PC-3 (cell line): ENCODE measurements around the gene PRR14. TPM values are rescaled to one million over a fixed set of nuclear protein-coding genes. Genes with fewer than 3 reads are reported as not detected.

Experiments used
- ATAC-seq: fragments of 200-7000 bp; cut with Tn5 transposase; 2 replicates; pipeline ENCODE4 v1.9.1; 2020; ENCODE audit warnings: mild to moderate bottlenecking, moderate library complexity
- BruUV-seq: library from RNA; stranded (reverse); fragments of 400-500 nt; replicated peaks from 2 replicates; lab custom pipeline; 2021; lab: Mats Ljungman, UMichigan
- CTCF ChIA-PET: fragments of 300-600 bp; sonication (Branson Sonifier 250); formaldehyde crosslinking; loops from one replicate; lab custom pipeline; 2022; ENCODE audit warnings: antibody characterized with exemption; lab: Charles Lee
- POLR2A ChIA-PET: fragments of 300-600 bp; sonication (Branson Sonifier 250); formaldehyde crosslinking; loops from one replicate; lab custom pipeline; 2022; ENCODE audit warnings: antibody characterized with exemption; ENCODE audit not compliant: unreplicated experiment; lab: Charles Lee
- DNase-seq: peaks from one replicate; pipeline ENCODE4 v3.0.0-alpha.2; 2015
- H2AFZ ChIP-seq: fragments of 300-600 bp; sonication (generic); 2 replicates; pipeline ENCODE4 v1.6.0; 2016; ENCODE audit warnings: antibody characterized with exemption, low read length
- H3F3A ChIP-seq: fragments of 300-600 bp; sonication (generic); one replicate; pipeline ENCODE4 v1.6.0; 2017; ENCODE audit warnings: antibody characterized with exemption, low read length, control low read depth, mild to moderate bottlenecking; ENCODE audit not compliant: unreplicated experiment
- H3K27ac ChIP-seq: fragments of 300-600 bp; sonication (generic); 2 replicates; pipeline ENCODE4 v1.5.1; 2016; ENCODE audit warnings: mild to moderate bottlenecking, low read length
- H3K27me3 ChIP-seq: fragments of 300-600 bp; sonication (generic); 2 replicates; pipeline ENCODE4 v1.6.1; 2016; ENCODE audit warnings: low read length, mixed read lengths
- H3K36me3 ChIP-seq: fragments of 300-600 bp; sonication (generic); 2 replicates; pipeline ENCODE4 v1.6.1; 2016; ENCODE audit warnings: low read depth, mixed run types, low read length, mixed read lengths
- H3K4me1 ChIP-seq: fragments of 300-600 bp; sonication (generic); 2 replicates; pipeline ENCODE4 v1.5.1; 2016; ENCODE audit warnings: low read length; ENCODE audit not compliant: insufficient read depth
- H3K4me2 ChIP-seq: fragments of 300-600 bp; sonication (generic); 2 replicates; pipeline ENCODE4 v1.6.0; 2016; ENCODE audit warnings: low read length
- H3K4me3 ChIP-seq: fragments of 300-600 bp; sonication (generic); 2 replicates; pipeline ENCODE4 v1.5.1; 2016; ENCODE audit warnings: mild to moderate bottlenecking, low read length, mixed read lengths
- H3K79me2 ChIP-seq: fragments of 300-600 bp; sonication (generic); 2 replicates; pipeline ENCODE4 v1.6.1; 2017; ENCODE audit warnings: low read length, mixed read lengths
- H3K9ac ChIP-seq: fragments of 300-600 bp; sonication (generic); 2 replicates; pipeline ENCODE4 v1.6.0; 2016; ENCODE audit warnings: mild to moderate bottlenecking, low read length
- H3K9me2 ChIP-seq: fragments of 300-600 bp; sonication (generic); replicated peaks from 2 replicates; pipeline ENCODE4 v1.6.1; 2016; ENCODE audit warnings: mixed run types, low read length, mixed read lengths
- H3K9me3 ChIP-seq: fragments of 300-600 bp; sonication (generic); 2 replicates; pipeline ENCODE4 v1.6.1; 2016; ENCODE audit warnings: low read length, mixed read lengths
- H4K20me1 ChIP-seq: fragments of 300-600 bp; sonication (generic); 2 replicates; pipeline ENCODE4 v1.6.1; 2016; ENCODE audit warnings: low read length, mixed read lengths
- EZH2 ChIP-seq: fragments of 300-600 bp; sonication (generic); IDR thresholded peaks from one replicate; pipeline ENCODE4 v1.6.1; 2017; ENCODE audit warnings: antibody characterized with exemption, mild to moderate bottlenecking, low read length; ENCODE audit not compliant: unreplicated experiment
- EZH2phosphoT487 ChIP-seq: fragments of 300-600 bp; sonication (generic); IDR thresholded peaks from 2 replicates; pipeline ENCODE4 v1.6.1; 2018; ENCODE audit warnings: mild to moderate bottlenecking, antibody characterized with exemption, low read length, borderline replicate concordance
- intact Hi-C: fragments of 100-400 bp; cut with micrococcal nuclease; formaldehyde crosslinking; loops from 2 replicates; pipeline ENCODE4 v1.9.0; 2023
- total RNA-seq: library from RNA; depleted of rRNA; stranded (reverse); fragments of >200 nt; gene quantifications from 2 replicates; pipeline ENCODE4 v1.2.3, GENCODE V29; 2014
- TF ChIP-seq, protein P1 (sequence below): fragments of 300-600 bp; sonication (generic); conservative IDR thresholded peaks from 2 replicates; pipeline ENCODE4 v1.5.1; 2017; ENCODE audit warnings: antibody characterized with exemption, low read depth, mild to moderate bottlenecking, low read length

Gene PRR14
- total RNA-seq, 1 experiment from 2014 or later: 9.6 TPM

DNA sequence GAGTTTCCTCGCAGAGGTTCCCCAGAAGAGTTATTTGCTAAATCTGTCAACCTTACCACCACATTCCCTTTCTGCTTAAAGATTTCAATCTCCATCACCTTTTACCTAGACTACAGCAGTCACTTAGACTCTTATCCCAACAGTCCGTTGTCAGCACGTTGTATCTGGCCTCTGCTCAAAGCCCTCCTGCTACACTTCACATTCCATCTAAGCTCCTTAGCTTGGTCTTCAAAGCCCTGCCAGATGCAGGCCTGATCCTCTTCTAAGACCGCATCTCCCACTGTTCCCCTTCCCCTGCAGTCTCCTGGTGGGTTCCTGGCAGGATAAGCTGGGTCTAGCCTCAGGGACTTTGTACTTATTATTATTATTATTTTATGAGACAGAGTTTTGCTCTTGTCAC, 37.9 kb downstream of the PRR14 start:
- POLR2A ChIA-PET: no interaction called here
- H3K4me1 ChIP-seq: no peaks in the 10 kb centered on the region
- H3K9me2 ChIP-seq: no peaks in the 10 kb centered on the region
- CTCF ChIA-PET: no interaction called here
- BruUV-seq: no TSS peak
- TF ChIP-seq EZH2phosphoT487 (no peak), EZH2 (no peak)
- TF ChIP-seq, protein P1, sequence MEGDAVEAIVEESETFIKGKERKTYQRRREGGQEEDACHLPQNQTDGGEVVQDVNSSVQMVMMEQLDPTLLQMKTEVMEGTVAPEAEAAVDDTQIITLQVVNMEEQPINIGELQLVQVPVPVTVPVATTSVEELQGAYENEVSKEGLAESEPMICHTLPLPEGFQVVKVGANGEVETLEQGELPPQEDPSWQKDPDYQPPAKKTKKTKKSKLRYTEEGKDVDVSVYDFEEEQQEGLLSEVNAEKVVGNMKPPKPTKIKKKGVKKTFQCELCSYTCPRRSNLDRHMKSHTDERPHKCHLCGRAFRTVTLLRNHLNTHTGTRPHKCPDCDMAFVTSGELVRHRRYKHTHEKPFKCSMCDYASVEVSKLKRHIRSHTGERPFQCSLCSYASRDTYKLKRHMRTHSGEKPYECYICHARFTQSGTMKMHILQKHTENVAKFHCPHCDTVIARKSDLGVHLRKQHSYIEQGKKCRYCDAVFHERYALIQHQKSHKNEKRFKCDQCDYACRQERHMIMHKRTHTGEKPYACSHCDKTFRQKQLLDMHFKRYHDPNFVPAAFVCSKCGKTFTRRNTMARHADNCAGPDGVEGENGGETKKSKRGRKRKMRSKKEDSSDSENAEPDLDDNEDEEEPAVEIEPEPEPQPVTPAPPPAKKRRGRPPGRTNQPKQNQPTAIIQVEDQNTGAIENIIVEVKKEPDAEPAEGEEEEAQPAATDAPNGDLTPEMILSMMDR: no peak
- no peak overlapping the region for H2AFZ ChIP-seq
- no peak overlapping the region for H3K27ac ChIP-seq
- no peaks in the 10 kb centered on the region for H3K79me2 ChIP-seq
- no peak overlapping the region for H3K4me3 ChIP-seq
- no peaks in the 10 kb centered on the region for H3K27me3 ChIP-seq
- intact Hi-C loops: no loop called here
- DNase-seq (no peak), ATAC-seq (no peak)
- H3K9me3 ChIP-seq: no peaks in the 10 kb centered on the region
- H3K4me2 ChIP-seq: no peak overlapping the region
- H4K20me1 ChIP-seq: no peaks in the 10 kb centered on the region
- H3F3A ChIP-seq: no peaks in the 10 kb centered on the region
- no peak overlapping the region for H3K9ac ChIP-seq
- no peaks in the 10 kb centered on the region for H3K36me3 ChIP-seq

GRCh38 chr16:30691907-30692306, 41.1 kb downstream of the PRR14 start:
- CTCF ChIA-PET: no interaction called here
- Histone ChIP-seq H3K4me2 (no peak overlapping the region), H3K9me2 (no peaks in the 10 kb centered on the region), H3K36me3 (no peaks in the 10 kb centered on the region), H3K4me1 (no peaks in the 10 kb centered on the region), H2AFZ (no peak overlapping the region), H3K27me3 (no peaks in the 10 kb centered on the region), H3K9me3 (no peaks in the 10 kb centered on the region), H3K27ac (no peak overlapping the region), H3K9ac (no peak overlapping the region), H3F3A (no peaks in the 10 kb centered on the region), H3K79me2 (no peaks in the 10 kb centered on the region), H4K20me1 (no peaks in the 10 kb centered on the region), H3K4me3 (no peak overlapping the region)
- intact Hi-C loops: no loop called here
- ATAC-seq: no peak
- DNase-seq: no peak
- TF ChIP-seq EZH2 (no peak), EZH2phosphoT487 (no peak)
- TF ChIP-seq, protein P1: no peak
- POLR2A ChIA-PET: no interaction called here
- no TSS peak for BruUV-seq

DNA sequence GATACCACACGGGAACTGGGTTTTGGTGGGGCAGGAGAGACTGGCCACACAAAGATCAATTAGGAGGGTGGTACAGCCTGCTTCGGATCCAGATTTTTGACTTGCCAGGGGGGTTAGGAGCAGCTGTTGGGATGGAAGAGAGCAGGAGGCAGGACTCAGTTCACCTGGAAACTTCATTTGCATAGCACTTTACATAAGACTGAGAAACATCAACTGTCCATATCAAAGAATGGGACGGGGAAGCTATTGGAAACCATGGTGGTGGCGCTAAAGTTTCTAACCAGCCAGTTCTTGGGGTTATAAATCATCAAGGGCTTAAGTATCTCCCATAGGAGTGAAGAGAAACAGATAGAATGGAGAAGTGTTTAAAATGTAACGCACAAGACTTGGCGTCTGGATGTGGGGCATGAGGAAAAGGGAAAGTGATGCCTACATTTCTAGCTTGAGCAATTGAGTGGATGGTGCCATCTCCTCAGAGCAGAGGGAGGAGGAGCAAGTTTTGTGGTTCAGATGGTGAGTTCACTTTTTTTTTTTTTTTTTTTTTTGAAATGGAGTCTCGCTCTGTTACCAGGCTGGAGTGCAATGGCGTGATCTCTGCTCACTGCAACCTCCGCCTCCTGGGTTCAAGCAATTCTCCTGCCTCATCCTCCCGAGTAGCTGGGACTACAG, 41.8 kb downstream of the PRR14 start:
- DNase-seq: no peak
- intact Hi-C loops: no loop called here
- H3K9me2 ChIP-seq: no peaks in the 10 kb centered on the region
- H4K20me1 ChIP-seq: no peaks in the 10 kb centered on the region
- POLR2A ChIA-PET: no interaction called here
- H3K4me3 ChIP-seq: no peak overlapping the region
- H3K27me3 ChIP-seq: no peaks in the 10 kb centered on the region
- H3K79me2 ChIP-seq: no peaks in the 10 kb centered on the region
- no peak for ATAC-seq
- no peak overlapping the region for H3K27ac ChIP-seq
- TF ChIP-seq EZH2phosphoT487 (no peak), EZH2 (no peak)
- TF ChIP-seq, protein P1: no peak
- no peak overlapping the region for H2AFZ ChIP-seq
- no peaks in the 10 kb centered on the region for H3K9me3 ChIP-seq
- H3K4me1 ChIP-seq: peaks cover 5% of the 10 kb centered on the region
- CTCF ChIA-PET: no interaction called here
- no TSS peak for BruUV-seq
- no peaks in the 10 kb centered on the region for H3K36me3 ChIP-seq
- H3K9ac ChIP-seq: no peak overlapping the region
- no peak overlapping the region for H3K4me2 ChIP-seq
- no peaks in the 10 kb centered on the region for H3F3A ChIP-seq
